ENCODE measurements around the gene CYB5RL. TPM values are rescaled to one million over a fixed set of nuclear protein-coding genes. Genes with fewer than 3 reads are reported as not detected.
A peak's percentile ranks its signal among the peaks of the same experiment; 100 is the strongest.

The CYB5RL gene
- total and polyA plus RNA-seq, 12 donors: 2.7 to 21.6 (median 10.3) TPM

DNA sequence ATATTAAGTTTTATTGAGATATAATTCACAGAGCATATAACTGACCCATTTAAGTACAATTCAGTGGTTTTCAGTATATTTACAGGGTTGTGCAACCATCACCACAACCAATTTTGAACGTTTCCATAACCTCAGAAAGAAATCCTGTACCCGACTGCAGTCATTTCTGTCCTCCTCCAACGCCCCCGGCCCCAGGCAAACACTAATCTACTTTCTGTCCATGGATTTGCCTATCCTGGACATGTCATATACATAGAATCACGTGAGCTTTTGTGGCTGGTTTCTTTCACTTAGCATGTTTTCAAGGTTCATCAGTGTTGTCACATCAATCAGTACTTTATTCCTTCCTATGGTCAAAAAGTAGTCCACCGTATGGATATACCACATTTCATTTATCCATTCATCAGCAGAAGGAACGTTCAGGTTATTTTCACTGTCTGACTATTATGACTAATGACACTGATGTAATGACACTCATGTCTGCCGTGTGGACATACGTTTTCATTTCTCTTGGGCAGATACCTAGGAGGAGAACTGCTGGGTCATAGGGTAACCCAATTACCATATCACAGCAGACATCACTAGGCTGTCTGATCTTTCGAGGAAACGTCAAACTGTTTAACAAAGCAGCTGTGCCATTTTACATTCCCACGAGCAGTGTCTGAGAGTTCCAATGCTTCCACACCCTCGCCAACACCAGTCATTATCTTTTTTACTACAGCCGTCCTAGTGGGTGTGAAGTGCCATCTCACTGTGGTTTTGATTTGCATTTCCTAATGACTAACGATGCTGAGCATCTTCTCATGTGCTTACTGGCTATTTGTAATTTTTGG, 30.9 kb upstream of the CYB5RL start:
- intact Hi-C loops (cut with DNase I): no loop called here
- Histone ChIP-seq H3K9me3 (replicated peaks in 1 of 3) (no peaks in the 10 kb centered on the region), H3K27ac (peak overlapping the region in 1 of 5 donors; percentile 87), H3K4me3 (no peak overlapping the region), H3K4me1 (replicated peaks in 1 of 2) (peaks cover 26 to 32% of the 10 kb centered on the region in 2 donors), H3K36me3 (replicated peaks in 1 of 2) (no peaks in the 10 kb centered on the region), H3K27me3 (no peaks in the 10 kb centered on the region)
- no peak for DNase-seq
- 74 to 79% (median 77%) methylated on average over 15 of the region's 15 CpGs for WGBS, 4 donors
- no peak for TF ChIP-seq POLR2A (IDR thresholded peaks at IDR 0.05)
- TF ChIP-seq, protein P1, sequence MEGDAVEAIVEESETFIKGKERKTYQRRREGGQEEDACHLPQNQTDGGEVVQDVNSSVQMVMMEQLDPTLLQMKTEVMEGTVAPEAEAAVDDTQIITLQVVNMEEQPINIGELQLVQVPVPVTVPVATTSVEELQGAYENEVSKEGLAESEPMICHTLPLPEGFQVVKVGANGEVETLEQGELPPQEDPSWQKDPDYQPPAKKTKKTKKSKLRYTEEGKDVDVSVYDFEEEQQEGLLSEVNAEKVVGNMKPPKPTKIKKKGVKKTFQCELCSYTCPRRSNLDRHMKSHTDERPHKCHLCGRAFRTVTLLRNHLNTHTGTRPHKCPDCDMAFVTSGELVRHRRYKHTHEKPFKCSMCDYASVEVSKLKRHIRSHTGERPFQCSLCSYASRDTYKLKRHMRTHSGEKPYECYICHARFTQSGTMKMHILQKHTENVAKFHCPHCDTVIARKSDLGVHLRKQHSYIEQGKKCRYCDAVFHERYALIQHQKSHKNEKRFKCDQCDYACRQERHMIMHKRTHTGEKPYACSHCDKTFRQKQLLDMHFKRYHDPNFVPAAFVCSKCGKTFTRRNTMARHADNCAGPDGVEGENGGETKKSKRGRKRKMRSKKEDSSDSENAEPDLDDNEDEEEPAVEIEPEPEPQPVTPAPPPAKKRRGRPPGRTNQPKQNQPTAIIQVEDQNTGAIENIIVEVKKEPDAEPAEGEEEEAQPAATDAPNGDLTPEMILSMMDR (IDR thresholded peaks at IDR 0.05): no peak

GRCh38 chr1:54229281-54229891, 29.6 kb upstream of the CYB5RL start:
- DNase-seq: peak in 6 of 7 donors; percentile 73 to 93 (median 82)
- H3K27ac ChIP-seq: peak overlapping the region; percentile 3 to 87 (median 83)
- H3K36me3 ChIP-seq (replicated peaks in 1 of 2): no peaks in the 10 kb centered on the region
- H3K4me3 ChIP-seq: no peak overlapping the region
- intact Hi-C loops (cut with DNase I): no loop called here
- H3K4me1 ChIP-seq (replicated peaks in 1 of 2): peaks cover 26 to 32% of the 10 kb centered on the region in 2 donors
- TF ChIP-seq POLR2A (IDR thresholded peaks at IDR 0.05): peak in 1 of 2 donors; percentile 32
- TF ChIP-seq, protein P1 (IDR thresholded peaks at IDR 0.05): no peak
- H3K9me3 ChIP-seq (replicated peaks in 1 of 3): no peaks in the 10 kb centered on the region
- WGBS, 4 donors: 26 to 41% (median 35%) methylated on average over 10 to 11 of the region's 11 CpGs
- no peaks in the 10 kb centered on the region for H3K27me3 ChIP-seq

DNA sequence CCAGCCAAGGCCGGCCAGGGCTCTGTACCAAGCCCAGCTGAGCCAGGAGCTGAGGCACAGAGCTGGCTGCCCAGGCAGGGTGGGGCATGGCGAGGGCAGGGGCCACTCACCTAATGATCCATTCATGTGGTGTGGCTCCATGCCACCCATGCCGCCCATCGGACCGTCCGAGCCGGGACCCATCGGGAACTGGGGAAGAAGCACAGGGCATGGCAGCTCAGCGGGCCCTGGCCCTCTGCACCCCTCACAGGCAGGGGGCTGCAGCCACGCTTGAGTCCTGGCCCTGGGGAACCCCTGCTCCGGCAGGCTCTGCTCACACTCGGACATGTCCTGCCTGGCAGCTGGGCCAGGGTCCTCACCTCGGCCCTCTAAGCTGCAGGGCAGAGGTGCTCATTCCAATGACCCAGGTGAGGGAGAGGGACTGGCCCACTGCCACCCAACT, 28.8 kb upstream of the CYB5RL start:
- TF ChIP-seq, protein P1 (IDR thresholded peaks at IDR 0.05): no peak
- TF ChIP-seq POLR2A (IDR thresholded peaks at IDR 0.05): no peak
- 50 to 100% (median 87%) methylated on average over 1 to 13 of the region's 13 CpGs for WGBS, 4 donors
- H3K4me3 ChIP-seq: no peak overlapping the region
- H3K4me1 ChIP-seq (replicated peaks in 1 of 2): peaks cover 26 to 36% of the 10 kb centered on the region in 2 donors
- H3K27ac ChIP-seq: peak overlapping the region in 4 of 5 donors; percentile 49 to 87 (median 84)
- DNase-seq: peak in 1 of 7 donors; percentile 50
- H3K36me3 ChIP-seq (replicated peaks in 1 of 2): no peaks in the 10 kb centered on the region
- intact Hi-C loops (cut with DNase I): no loop called here
- H3K9me3 ChIP-seq (replicated peaks in 1 of 3): no peaks in the 10 kb centered on the region
- no peaks in the 10 kb centered on the region for H3K27me3 ChIP-seq

DNA sequence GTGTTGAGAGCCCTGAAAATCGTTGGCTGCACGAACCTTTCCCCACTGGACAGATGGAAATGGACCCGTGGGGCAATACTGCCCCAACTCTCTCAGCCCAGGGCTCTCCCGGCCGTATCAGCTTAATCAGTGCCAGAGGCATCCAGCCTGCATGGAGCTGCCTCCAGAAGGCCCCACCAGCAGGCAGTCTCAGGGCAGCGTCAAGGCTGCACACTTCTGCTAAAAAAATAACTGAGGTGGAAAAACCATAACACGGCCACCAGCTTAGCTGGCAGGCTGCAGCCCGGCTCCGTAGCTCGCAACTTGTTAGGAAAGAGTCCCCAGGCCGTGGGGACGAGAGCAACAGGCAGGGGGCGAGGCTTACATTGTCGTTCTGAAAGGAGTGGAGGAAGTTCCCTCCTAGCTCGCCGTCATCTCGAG, 28.1 kb upstream of the CYB5RL start:
- Histone ChIP-seq H3K27ac (peak overlapping the region; percentile 39 to 87 (median 83)), H3K36me3 (replicated peaks in 1 of 2) (no peaks in the 10 kb centered on the region), H3K27me3 (no peaks in the 10 kb centered on the region), H3K4me3 (no peak overlapping the region), H3K4me1 (replicated peaks in 1 of 2) (peaks cover 26 to 44% of the 10 kb centered on the region in 2 donors), H3K9me3 (replicated peaks in 1 of 3) (no peaks in the 10 kb centered on the region)
- DNase-seq: peak in 3 of 7 donors; percentile 47 to 63 (median 57)
- WGBS, 4 donors: 45 to 63% (median 48%) methylated on average over 15 to 17 of the region's 17 CpGs
- TF ChIP-seq POLR2A (IDR thresholded peaks at IDR 0.05): no peak
- TF ChIP-seq, protein P1 (IDR thresholded peaks at IDR 0.05): peak in 1 of 6 experiments; percentile 13
- intact Hi-C loops (cut with DNase I): no loop called here
